Stomach smooth muscle (tissue), 2 donors: ENCODE data around the gene HMGXB3.

Source experiments
- H3K27ac ChIP-seq: one replicate; pipeline ENCODE4 v1.7.0; 2013; ENCODE audit warnings: mild to moderate bottlenecking, low read length, inconsistent platforms
- H3K27me3 ChIP-seq, 2 donors: one replicate each; pipeline ENCODE4 v1.7.0; 2013; ENCODE audit warnings: low read length in 2 of 2; ENCODE audit not compliant: insufficient read depth in 2 of 2, control insufficient read depth in 1 of 2
- H3K36me3 ChIP-seq, 2 donors: one replicate each; pipeline ENCODE4 v1.7.0; 2013; ENCODE audit warnings: low read length in 2 of 2; ENCODE audit not compliant: control insufficient read depth in 2 of 2, insufficient read depth in 2 of 2
- H3K4me1 ChIP-seq: one replicate; pipeline ENCODE4 v1.7.0; 2013; ENCODE audit warnings: low read length; ENCODE audit not compliant: control insufficient read depth, insufficient read depth
- H3K4me3 ChIP-seq, 2 donors: one replicate each; pipeline ENCODE4 v1.7.0; 2013; ENCODE audit warnings: low read length in 2 of 2
- H3K9ac ChIP-seq, 2 donors: one replicate each; pipeline ENCODE4 v1.7.0; 2013; ENCODE audit warnings: low read length in 2 of 2, mild to moderate bottlenecking in 1 of 2
- H3K9me3 ChIP-seq, 2 donors: one replicate each; pipeline ENCODE4 v1.7.0; 2013; ENCODE audit warnings: low read length in 2 of 2; ENCODE audit not compliant: control insufficient read depth in 2 of 2
- donor health status: healthy.
- donor health status: Pancreatic carcinoma.

The HMGXB3 gene

GRCh38 chr5:149990518-149991376 lies 9.8 kb upstream of the HMGXB3 start:
- Histone ChIP-seq H3K27me3 (no peaks in the 10 kb centered on the region), H3K9ac (no peak overlapping the region), H3K9me3 (no peaks in the 10 kb centered on the region), H3K4me3 (no peak overlapping the region), H3K36me3 (peaks cover 11% of the 10 kb centered on the region in 2 donors), H3K4me1 (no peaks in the 10 kb centered on the region), H3K27ac (no peak overlapping the region)

GRCh38 chr5:149993471-149993870 lies 7.1 kb upstream of the HMGXB3 start:
- Histone ChIP-seq H3K36me3 (peaks cover 11 to 14% of the 10 kb centered on the region in 2 donors), H3K4me3 (no peak overlapping the region), H3K9me3 (no peaks in the 10 kb centered on the region), H3K27ac (no peak overlapping the region), H3K9ac (no peak overlapping the region), H3K4me1 (no peaks in the 10 kb centered on the region), H3K27me3 (no peaks in the 10 kb centered on the region)

GRCh38 chr5:149995385-149996204 lies 4.9 kb upstream of the HMGXB3 start:
- H3K36me3 ChIP-seq, result peaks cover 11 to 14% of the 10 kb centered on the region in 2 donors
- peak overlapping the region; percentile 2 for H3K27ac ChIP-seq
- H3K4me1 ChIP-seq, result peaks cover 9% of the 10 kb centered on the region
- no peak overlapping the region for H3K9ac ChIP-seq
- no peak overlapping the region for H3K4me3 ChIP-seq
- H3K27me3 ChIP-seq, result no peaks in the 10 kb centered on the region
- H3K9me3 ChIP-seq, result no peaks in the 10 kb centered on the region

- Histone ChIP-seq H3K9ac (no peak overlapping the region), H3K4me1 (peaks cover 15% of the 10 kb centered on the region), H3K27me3 (no peaks in the 10 kb centered on the region), H3K36me3 (peaks cover 11 to 14% of the 10 kb centered on the region in 2 donors), H3K27ac (peak overlapping the region; percentile 2), H3K4me3 (no peak overlapping the region), H3K9me3 (no peaks in the 10 kb centered on the region)
Observed at GRCh38 chr5:149996205-149996890, 4.2 kb upstream of the HMGXB3 start.

- Histone ChIP-seq H3K27me3 (no peaks in the 10 kb centered on the region), H3K36me3 (peaks cover 11 to 14% of the 10 kb centered on the region in 2 donors), H3K9me3 (no peaks in the 10 kb centered on the region), H3K4me1 (peaks cover 23% of the 10 kb centered on the region), H3K4me3 (no peak overlapping the region), H3K27ac (no peak overlapping the region), H3K9ac (no peak overlapping the region)
Observed at GRCh38 chr5:149998281-149998680, 2.3 kb upstream of the HMGXB3 start.

- H3K4me3 ChIP-seq, result peak overlapping the region; percentile 95 to 99
- H3K4me1 ChIP-seq, result peaks cover 23% of the 10 kb centered on the region
- no peaks in the 10 kb centered on the region for H3K27me3 ChIP-seq
- peak overlapping the region; percentile 92 for H3K27ac ChIP-seq
- H3K9me3 ChIP-seq, result no peaks in the 10 kb centered on the region
- peaks cover 11% of the 10 kb centered on the region in 2 donors for H3K36me3 ChIP-seq
- H3K9ac ChIP-seq, result no peak overlapping the region
Observed at GRCh38 chr5:149999359-149999758, 1.2 kb upstream of the HMGXB3 start.

- H3K4me1 ChIP-seq, result peaks cover 23% of the 10 kb centered on the region
- H3K9ac ChIP-seq, result peak overlapping the region; percentile 97 to 99
- peaks cover 9 to 11% of the 10 kb centered on the region in 2 donors for H3K36me3 ChIP-seq
- peak overlapping the region; percentile 95 to 99 for H3K4me3 ChIP-seq
- no peaks in the 10 kb centered on the region for H3K9me3 ChIP-seq
- no peaks in the 10 kb centered on the region for H3K27me3 ChIP-seq
- peak overlapping the region; percentile 92 for H3K27ac ChIP-seq
Observed at GRCh38 chr5:149999866-150000255, 678 bp upstream of the HMGXB3 start.

GRCh38 chr5:150000990-150001659 lies 586 bp downstream of the HMGXB3 start:
- Histone ChIP-seq H3K27me3 (no peaks in the 10 kb centered on the region), H3K4me3 (peak overlapping the region; percentile 95 to 99), H3K4me1 (peaks cover 23% of the 10 kb centered on the region), H3K9ac (peak overlapping the region; percentile 97 to 99), H3K9me3 (no peaks in the 10 kb centered on the region), H3K36me3 (peaks cover 4 to 11% of the 10 kb centered on the region in 2 donors), H3K27ac (peak overlapping the region; percentile 92)

GRCh38 chr5:150001660-150002486 lies 1.3 kb downstream of the HMGXB3 start:
- H3K27me3 ChIP-seq, result no peaks in the 10 kb centered on the region
- H3K36me3 ChIP-seq, result peaks cover 4 to 14% of the 10 kb centered on the region in 2 donors
- H3K4me1 ChIP-seq, result peaks cover 23% of the 10 kb centered on the region
- peak overlapping the region; percentile 97 to 99 for H3K9ac ChIP-seq
- H3K27ac ChIP-seq, result peak overlapping the region; percentile 92
- H3K4me3 ChIP-seq, result peak overlapping the region; percentile 95 to 99
- H3K9me3 ChIP-seq, result no peaks in the 10 kb centered on the region
